Liver (tissue), 9 donors: ENCODE results near the gene SIT1. TPM values are rescaled to one million over a fixed set of nuclear protein-coding genes. Genes with fewer than 3 reads are reported as not detected.
A peak's percentile ranks its signal among the peaks of the same experiment; 100 is the strongest.

Experiments
- DNase-seq: peaks from one replicate; pipeline ENCODE4 v3.0.0-alpha.2; 2017; ENCODE audit warnings: low spot score
- H3K27ac ChIP-seq, 2 donors: one replicate each; pipeline ENCODE4 v1.7.0; 2013; ENCODE audit warnings: inconsistent platforms in 2 of 2, low read length in 2 of 2, control low read depth in 1 of 2, low read depth in 1 of 2, mild to moderate bottlenecking in 1 of 2
- H3K27me3 ChIP-seq, 4 donors: one replicate each; pipeline versions ENCODE4 v1.6.1 to v1.7.0; 2013; ENCODE audit warnings: low read length in 3 of 4, inconsistent platforms in 1 of 4, mild to moderate bottlenecking in 1 of 4, moderate library complexity in 1 of 4; ENCODE audit not compliant: control insufficient read depth in 4 of 4, insufficient read depth in 4 of 4
- H3K36me3 ChIP-seq, 4 donors: one replicate each; pipeline versions ENCODE4 v1.6.1 to v1.7.0; 2013; ENCODE audit warnings: low read length in 3 of 4, mild to moderate bottlenecking in 3 of 4, low read depth in 1 of 4, moderate library complexity in 1 of 4; ENCODE audit not compliant: control insufficient read depth in 4 of 4, insufficient read depth in 3 of 4
- H3K4me1 ChIP-seq, 4 donors: one replicate each; pipeline versions ENCODE4 v1.6.1 to v1.7.0; 2013; ENCODE audit warnings: low read length in 3 of 4, mild to moderate bottlenecking in 3 of 4, moderate library complexity in 1 of 4; ENCODE audit not compliant: control insufficient read depth in 4 of 4, insufficient read depth in 4 of 4
- H3K4me3 ChIP-seq, 3 donors: one replicate each; pipeline versions ENCODE4 v1.6.1 to v1.7.0; 2013; ENCODE audit warnings: low read length in 3 of 3, control low read depth in 1 of 3, low read depth in 1 of 3, mild to moderate bottlenecking in 1 of 3
- H3K9ac ChIP-seq, 2 donors: one replicate each; pipeline ENCODE4 v1.7.0; 2013; ENCODE audit warnings: low read length in 2 of 2, mild to moderate bottlenecking in 2 of 2, moderate library complexity in 2 of 2, control low read depth in 1 of 2, low read depth in 1 of 2
- H3K9me3 ChIP-seq, 4 donors: one replicate each; pipeline versions ENCODE4 v1.6.1 to v1.7.0; 2013; ENCODE audit warnings: low read length in 3 of 4; ENCODE audit not compliant: control insufficient read depth in 4 of 4
- EGR1 ChIP-seq, 2 donors: IDR thresholded peaks; 2 replicates each; pipeline ENCODE4 v1.6.1; 2016 to 2018; ENCODE audit warnings: antibody characterized with exemption in 2 of 2, low read depth in 2 of 2
- HNF4A ChIP-seq, 2 donors: conservative IDR thresholded peaks; 2 replicates each; pipeline ENCODE4 v1.6.1; 2016; ENCODE audit warnings: antibody characterized with exemption in 2 of 2, mild to moderate bottlenecking in 2 of 2
- JUND ChIP-seq, 2 donors: IDR thresholded peaks; 2 replicates each; pipeline ENCODE4 v1.6.1; 2016; ENCODE audit warnings: antibody characterized with exemption in 2 of 2
- NR2F2 ChIP-seq: IDR thresholded peaks from 2 replicates; pipeline ENCODE4 v1.6.1; 2016; ENCODE audit warnings: antibody characterized with exemption
- RAD21 ChIP-seq, 2 donors: IDR thresholded peaks; 2 replicates each; pipeline ENCODE4 v1.6.1; 2016; ENCODE audit warnings: antibody characterized with exemption in 2 of 2, mild to moderate bottlenecking in 2 of 2
- SP1 ChIP-seq: IDR thresholded peaks from 2 replicates; pipeline ENCODE4 v1.6.1; 2018; ENCODE audit warnings: antibody characterized with exemption, mild to moderate bottlenecking
- TAF1 ChIP-seq: conservative IDR thresholded peaks from 2 replicates; pipeline ENCODE4 v1.6.1; 2016; ENCODE audit warnings: antibody characterized with exemption, mild to moderate bottlenecking
- YY1 ChIP-seq: IDR thresholded peaks from 2 replicates; pipeline ENCODE4 v1.6.1; 2016; ENCODE audit warnings: antibody characterized with exemption, mild to moderate bottlenecking
- WGBS: extraction: QIAGEN DNeasy Blood & Tissue Kit; methylation state at CpG from one replicate; pipeline ENCODE4 v1.1.7; 2013; 5-methylcytosine and 5-hydroxymethylcytosine counted together
- polyA plus RNA-seq, 2 donors: library from polyadenylated mRNA; stranded (reverse) in 1 of 2; unstranded in 1 of 2; fragments of 200-250 nt in 1 of 2; fragments of >200 nt in 1 of 2; fragmentation: Nextera tagmentation in 1 of 2; extraction: Ambion mirVana in 1 of 2; gene quantifications; one replicate each; pipeline versions ENCODE4 v1.2.1 to v1.2.3, GENCODE V29; 2013 to 2015
- total RNA-seq, 2 donors: library from RNA; depleted of rRNA; stranded (reverse); fragments of >200 nt; gene quantifications; one replicate each; pipeline ENCODE4 v1.2.3, GENCODE V29; 2014
- TF ChIP-seq, protein P1 (sequence below): IDR thresholded peaks from 2 replicates; pipeline ENCODE4 v1.6.1; 2016; ENCODE audit warnings: antibody characterized with exemption, mild to moderate bottlenecking
- TF ChIP-seq, protein P2 (sequence below): fragments of 150-350 bp; IDR thresholded peaks from 2 replicates; pipeline ENCODE4 v1.5.1; 2017; ENCODE audit warnings: improper control_type of control experiment, low read depth, low read length; ENCODE audit not compliant: missing input control
- TF ChIP-seq, protein P3 (sequence below): IDR thresholded peaks from 2 replicates; pipeline ENCODE4 v1.6.1; 2016; ENCODE audit warnings: antibody characterized with exemption
- TF ChIP-seq, protein P4 (sequence below): IDR thresholded peaks from 2 replicates; pipeline ENCODE4 v1.6.1; 2016; ENCODE audit warnings: antibody characterized with exemption
- donor health status: healthy.
- donor health status: healthy.
- donor health status: healthy.
- donor health status: healthy.
- donor health status: healthy.

Gene SIT1
- total and polyA plus RNA-seq, 4 donors, result 0.17 to 1.1 (median 0.34) TPM

DNA sequence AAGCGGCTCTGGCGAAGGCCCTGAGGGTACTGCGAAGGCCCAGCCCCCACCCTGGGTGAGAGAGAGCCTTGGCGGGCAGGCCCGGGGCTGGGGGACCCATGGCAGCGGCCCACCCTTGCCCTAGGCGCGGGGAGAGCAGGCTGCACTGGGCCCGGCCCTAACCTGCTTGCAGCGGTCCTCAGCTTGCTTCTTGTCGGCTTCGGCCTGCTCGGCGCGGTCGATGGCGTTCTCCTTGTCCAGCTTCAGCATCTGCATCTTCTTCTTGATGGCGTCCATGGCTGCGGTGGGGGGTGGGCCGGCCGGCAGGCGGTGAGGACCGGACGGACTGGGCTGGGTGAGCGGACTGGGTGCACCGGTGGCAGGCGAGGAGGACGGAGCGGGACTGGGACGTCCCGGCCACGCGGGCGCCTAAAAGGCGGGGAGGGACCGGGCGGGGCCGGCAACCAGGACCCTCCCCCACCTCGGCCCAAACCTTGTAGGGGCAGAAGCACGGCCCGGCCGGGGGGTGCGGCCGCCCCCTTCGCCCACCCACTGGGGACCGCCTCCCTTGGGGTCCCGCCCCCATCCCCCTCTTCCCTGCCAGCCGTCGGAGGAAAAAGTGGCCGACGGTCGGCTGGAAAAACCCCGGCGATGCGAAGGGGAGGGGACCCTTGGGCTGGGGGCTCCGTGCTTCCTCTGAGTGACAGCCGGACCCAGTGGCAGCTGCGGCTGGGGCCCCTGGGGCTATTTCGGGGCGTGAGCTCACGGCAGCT is 39.0 kb upstream of the SIT1 start, which contains the start of gene TPM2:
Gene TPM2, minus strand, starts transcription at position 384 of the 752 bp plus-strand sequence. Its CDS starts 108 bp downstream, at position 276.
- peaks cover 0 to 10% (median 5%) of the 10 kb centered on the region in 4 donors for H3K4me1 ChIP-seq
- peak within 1 kb of the TSS; percentile 77 to 81 for H3K27ac ChIP-seq
- H3K27me3 ChIP-seq, result no peaks in the 10 kb centered on the region
- WGBS, result 61% methylated on average over 61 of the region's 61 CpGs
- H3K9me3 ChIP-seq, result no peaks in the 10 kb centered on the region
- H3K4me3 ChIP-seq, result peak within 1 kb of the TSS; percentile 59 to 85 (median 77)
- H3K9ac ChIP-seq, result peak within 1 kb of the TSS in 1 of 2 donors; percentile 21
- TF ChIP-seq, protein P1, sequence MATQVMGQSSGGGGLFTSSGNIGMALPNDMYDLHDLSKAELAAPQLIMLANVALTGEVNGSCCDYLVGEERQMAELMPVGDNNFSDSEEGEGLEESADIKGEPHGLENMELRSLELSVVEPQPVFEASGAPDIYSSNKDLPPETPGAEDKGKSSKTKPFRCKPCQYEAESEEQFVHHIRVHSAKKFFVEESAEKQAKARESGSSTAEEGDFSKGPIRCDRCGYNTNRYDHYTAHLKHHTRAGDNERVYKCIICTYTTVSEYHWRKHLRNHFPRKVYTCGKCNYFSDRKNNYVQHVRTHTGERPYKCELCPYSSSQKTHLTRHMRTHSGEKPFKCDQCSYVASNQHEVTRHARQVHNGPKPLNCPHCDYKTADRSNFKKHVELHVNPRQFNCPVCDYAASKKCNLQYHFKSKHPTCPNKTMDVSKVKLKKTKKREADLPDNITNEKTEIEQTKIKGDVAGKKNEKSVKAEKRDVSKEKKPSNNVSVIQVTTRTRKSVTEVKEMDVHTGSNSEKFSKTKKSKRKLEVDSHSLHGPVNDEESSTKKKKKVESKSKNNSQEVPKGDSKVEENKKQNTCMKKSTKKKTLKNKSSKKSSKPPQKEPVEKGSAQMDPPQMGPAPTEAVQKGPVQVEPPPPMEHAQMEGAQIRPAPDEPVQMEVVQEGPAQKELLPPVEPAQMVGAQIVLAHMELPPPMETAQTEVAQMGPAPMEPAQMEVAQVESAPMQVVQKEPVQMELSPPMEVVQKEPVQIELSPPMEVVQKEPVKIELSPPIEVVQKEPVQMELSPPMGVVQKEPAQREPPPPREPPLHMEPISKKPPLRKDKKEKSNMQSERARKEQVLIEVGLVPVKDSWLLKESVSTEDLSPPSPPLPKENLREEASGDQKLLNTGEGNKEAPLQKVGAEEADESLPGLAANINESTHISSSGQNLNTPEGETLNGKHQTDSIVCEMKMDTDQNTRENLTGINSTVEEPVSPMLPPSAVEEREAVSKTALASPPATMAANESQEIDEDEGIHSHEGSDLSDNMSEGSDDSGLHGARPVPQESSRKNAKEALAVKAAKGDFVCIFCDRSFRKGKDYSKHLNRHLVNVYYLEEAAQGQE, result no peak
- TF ChIP-seq, protein P2, sequence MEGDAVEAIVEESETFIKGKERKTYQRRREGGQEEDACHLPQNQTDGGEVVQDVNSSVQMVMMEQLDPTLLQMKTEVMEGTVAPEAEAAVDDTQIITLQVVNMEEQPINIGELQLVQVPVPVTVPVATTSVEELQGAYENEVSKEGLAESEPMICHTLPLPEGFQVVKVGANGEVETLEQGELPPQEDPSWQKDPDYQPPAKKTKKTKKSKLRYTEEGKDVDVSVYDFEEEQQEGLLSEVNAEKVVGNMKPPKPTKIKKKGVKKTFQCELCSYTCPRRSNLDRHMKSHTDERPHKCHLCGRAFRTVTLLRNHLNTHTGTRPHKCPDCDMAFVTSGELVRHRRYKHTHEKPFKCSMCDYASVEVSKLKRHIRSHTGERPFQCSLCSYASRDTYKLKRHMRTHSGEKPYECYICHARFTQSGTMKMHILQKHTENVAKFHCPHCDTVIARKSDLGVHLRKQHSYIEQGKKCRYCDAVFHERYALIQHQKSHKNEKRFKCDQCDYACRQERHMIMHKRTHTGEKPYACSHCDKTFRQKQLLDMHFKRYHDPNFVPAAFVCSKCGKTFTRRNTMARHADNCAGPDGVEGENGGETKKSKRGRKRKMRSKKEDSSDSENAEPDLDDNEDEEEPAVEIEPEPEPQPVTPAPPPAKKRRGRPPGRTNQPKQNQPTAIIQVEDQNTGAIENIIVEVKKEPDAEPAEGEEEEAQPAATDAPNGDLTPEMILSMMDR, result no peak
- TF ChIP-seq JUND (IDR thresholded peaks at IDR 0.05) (no peak), NR2F2 (no peak), EGR1 (IDR thresholded peaks at IDR 0.05; ENCODE audit: low read depth in 2 of 2) (no peak)
- TF ChIP-seq, protein P3, sequence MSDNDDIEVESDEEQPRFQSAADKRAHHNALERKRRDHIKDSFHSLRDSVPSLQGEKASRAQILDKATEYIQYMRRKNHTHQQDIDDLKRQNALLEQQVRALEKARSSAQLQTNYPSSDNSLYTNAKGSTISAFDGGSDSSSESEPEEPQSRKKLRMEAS, result no peak
- no peak for DNase-seq
- peaks cover 0 to 2% (median 0%) of the 10 kb centered on the region in 4 donors for H3K36me3 ChIP-seq

GRCh38 chr9:35688558-35689541 is 38.1 kb upstream of the SIT1 start:
- no peak overlapping the region for H3K9ac ChIP-seq
- no peak for TF ChIP-seq RAD21 (IDR thresholded peaks at IDR 0.05)
- TF ChIP-seq, protein P2, result no peak
- TF ChIP-seq, protein P1, result no peak
- no peak for TF ChIP-seq SP1
- no peak for TF ChIP-seq YY1
- no peak for TF ChIP-seq HNF4A (conservative IDR thresholded peaks at IDR 0.05)
- TF ChIP-seq TAF1, result no peak
- TF ChIP-seq, protein P4, sequence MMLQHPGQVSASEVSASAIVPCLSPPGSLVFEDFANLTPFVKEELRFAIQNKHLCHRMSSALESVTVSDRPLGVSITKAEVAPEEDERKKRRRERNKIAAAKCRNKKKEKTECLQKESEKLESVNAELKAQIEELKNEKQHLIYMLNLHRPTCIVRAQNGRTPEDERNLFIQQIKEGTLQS, result no peak
- WGBS, result 90% methylated on average over 12 of the region's 12 CpGs
- peak overlapping the region in 1 of 3 donors; percentile 22 for H3K4me3 ChIP-seq
- no peaks in the 10 kb centered on the region for H3K27me3 ChIP-seq
- no peaks in the 10 kb centered on the region for H3K9me3 ChIP-seq
- no peak for DNase-seq
- peaks cover 0 to 10% (median 5%) of the 10 kb centered on the region in 4 donors for H3K4me1 ChIP-seq
- H3K36me3 ChIP-seq, result peaks cover 0 to 2% (median 0%) of the 10 kb centered on the region in 4 donors
- H3K27ac ChIP-seq, result peak overlapping the region in 1 of 2 donors; percentile 12
